Stomach (tissue), 9 donors: ENCODE results near the gene C10orf67. TPM values are rescaled to one million over a fixed set of nuclear protein-coding genes. Genes with fewer than 3 reads are reported as not detected.
"Not testable (repeated sequence)": the region's sequence is repeated elsewhere in the genome, so short reads cannot be mapped to it uniquely, and the experiment has no call there.

Source experiments
- DNase-seq, 2 donors: peaks; one replicate each; pipeline versions ENCODE4 v3.0.0 to v3.0.0-alpha.2; 2013 to 2019
- H3K27ac ChIP-seq, 5 donors: fragments of 200-600 bp in 4 of 5; sonication (generic) in 4 of 5; one replicate each; pipeline ENCODE4 v1.5.1; 2013 to 2019; ENCODE audit warnings: mild to moderate bottlenecking in 1 of 5, moderate library complexity in 1 of 5
- H3K27me3 ChIP-seq, 3 donors: fragments of 200-600 bp; sonication (generic); one replicate each; pipeline ENCODE4 v1.5.1; 2017 to 2019; ENCODE audit warnings: mixed run types in 1 of 3
- H3K36me3 ChIP-seq, 4 donors: fragments of 200-600 bp; sonication (generic); 1 replicate in 3 of 4; 2 replicates in 1 of 4; pipeline ENCODE4 v1.5.1; 2016 to 2019
- H3K4me1 ChIP-seq, 4 donors: fragments of 200-600 bp; sonication (generic); one replicate each; pipeline ENCODE4 v1.5.1; 2016 to 2019
- H3K4me3 ChIP-seq, 4 donors: fragments of 200-600 bp; sonication (generic) in 3 of 4; one replicate each; pipeline ENCODE4 v1.5.1; 2016 to 2019; ENCODE audit warnings: mild to moderate bottlenecking in 1 of 4
- H3K9me3 ChIP-seq, 4 donors: fragments of 200-600 bp; sonication (generic); one replicate each; pipeline ENCODE4 v1.5.1; 2016 to 2019
- CTCF ChIP-seq, 7 experiments: fragments of 450-650 bp in 4 of 7; fragments of 200-600 bp in 3 of 7; sonication (generic) in 3 of 7; IDR thresholded peaks; one replicate each; pipeline ENCODE4 v1.5.1; 2016 to 2019; ENCODE audit warnings: antibody characterized with exemption in 7 of 7, control low read depth in 2 of 7, mild to moderate bottlenecking in 1 of 7
- EP300 ChIP-seq: sonication (generic); formaldehyde crosslinking; IDR thresholded peaks from one replicate; pipeline ENCODE4 v1.6.1; 2017; ENCODE audit warnings: antibody characterized with exemption
- POLR2A ChIP-seq, 4 donors: fragments of 450-650 bp; IDR thresholded peaks; one replicate each; pipeline ENCODE4 v1.6.1; 2016; ENCODE audit warnings: antibody characterized with exemption in 4 of 4, control low read depth in 2 of 4, mild to moderate bottlenecking in 1 of 4, moderate library complexity in 1 of 4
- POLR2AphosphoS5 ChIP-seq, 3 donors: sonication (generic); formaldehyde crosslinking; IDR thresholded peaks; one replicate each; pipeline ENCODE4 v1.6.1; 2016; ENCODE audit warnings: antibody characterized with exemption in 3 of 3
- WGBS, 5 donors: extraction: QIAGEN DNeasy Blood & Tissue Kit in 3 of 5; methylation state at CpG; one replicate each; pipeline versions ENCODE4 v1.1.5 to v1.1.7; 2013 to 2018; 5-methylcytosine and 5-hydroxymethylcytosine counted together
- intact Hi-C: fragments of 100-400 bp; cut with DNase I; formaldehyde crosslinking; loops from one replicate; pipeline ENCODE4 v1.15.1; 2023; ENCODE audit warnings: low total_unique reads
- polyA plus RNA-seq, 3 donors: library from polyadenylated mRNA; stranded (reverse); fragments of 200-250 nt; gene quantifications; one replicate each; pipeline ENCODE4 v1.2.3, GENCODE V29; 2013
- total RNA-seq, 5 donors: library from RNA; depleted of rRNA; stranded (reverse); fragments of >200 nt; gene quantifications; one replicate each; pipeline versions ENCODE4 v1.1.0 to v1.2.3, GENCODE V29; 2014 to 2016
- donor health status: healthy with polysubstance abuse.
- donor health status: Bipolar disorder and iron deficiency.
- donor health status: healthy.

The C10orf67 gene
- total and polyA plus RNA-seq, 8 donors = 0.18 to 1.2 (median 0.31) TPM; not detected in 5

GRCh38 chr10:23280419-23281043 is 64.1 kb downstream of the C10orf67 start:
- H3K27ac ChIP-seq = no peak overlapping the region
- no peaks in the 10 kb centered on the region for H3K9me3 ChIP-seq
- intact Hi-C loops = no loop called here
- no peak for DNase-seq
- no peaks in the 10 kb centered on the region for H3K36me3 ChIP-seq
- peaks cover 0 to 7% (median 0%) of the 10 kb centered on the region in 4 donors for H3K4me1 ChIP-seq
- peaks cover 0 to 16% (median 8%) of the 10 kb centered on the region in 3 donors for H3K27me3 ChIP-seq
- 25 to 37% (median 28%) methylated on average over 7 of the region's 7 CpGs for WGBS, 5 donors
- no peak overlapping the region for H3K4me3 ChIP-seq
- TF ChIP-seq CTCF (IDR thresholded peaks at IDR 0.05) (no peak), EP300 (no peak), POLR2A (IDR thresholded peaks at IDR 0.05) (no peak), POLR2AphosphoS5 (IDR thresholded peaks at IDR 0.05) (no peak)

GRCh38 chr10:23275355-23275754 is 69.2 kb downstream of the C10orf67 start:
- H3K27ac ChIP-seq = no peak overlapping the region
- TF ChIP-seq CTCF (IDR thresholded peaks at IDR 0.05) = no peak
- TF ChIP-seq POLR2A (IDR thresholded peaks at IDR 0.05) = no peak
- no peak for TF ChIP-seq POLR2AphosphoS5 (IDR thresholded peaks at IDR 0.05)
- no peak for TF ChIP-seq EP300
- H3K36me3 ChIP-seq = no peaks in the 10 kb centered on the region
- WGBS, 5 donors = 49 to 91% (median 71%) methylated on average over 2 of the region's 2 CpGs
- intact Hi-C loops = no loop called here
- peaks cover 0 to 8% (median 0%) of the 10 kb centered on the region in 3 donors for H3K27me3 ChIP-seq
- H3K4me3 ChIP-seq = no peak overlapping the region
- no peaks in the 10 kb centered on the region for H3K4me1 ChIP-seq
- DNase-seq = no peak
- peaks cover 0 to 44% (median 36%) of the 10 kb centered on the region in 4 donors for H3K9me3 ChIP-seq

- H3K27me3 ChIP-seq, H3K36me3 ChIP-seq, H3K4me3 ChIP-seq, H3K4me1 ChIP-seq, intact Hi-C loops, H3K27ac ChIP-seq, DNase-seq: not testable (repeated sequence)
- H3K9me3 ChIP-seq = peaks cover 0 to 50% (median 43%) of the 10 kb centered on the region in 4 donors
- 83 to 91% (median 88%) methylated on average over 9 of the region's 9 CpGs for WGBS, 5 donors
Measured at GRCh38 chr10:23274179-23274578, 70.4 kb downstream of the C10orf67 start.

- Histone ChIP-seq H3K27me3 (no peaks in the 10 kb centered on the region), H3K27ac (no peak overlapping the region), H3K4me3 (no peak overlapping the region), H3K4me1 (no peaks in the 10 kb centered on the region), H3K36me3 (no peaks in the 10 kb centered on the region), H3K9me3 (peaks cover 0 to 50% (median 43%) of the 10 kb centered on the region in 4 donors)
- TF ChIP-seq CTCF (IDR thresholded peaks at IDR 0.05) (no peak), POLR2AphosphoS5 (IDR thresholded peaks at IDR 0.05) (no peak), POLR2A (IDR thresholded peaks at IDR 0.05) (no peak), EP300 (no peak)
- intact Hi-C loops = no loop called here
- no peak for DNase-seq
- WGBS, 5 donors = 47 to 86% (median 79%) methylated on average over 3 of the region's 3 CpGs
Measured at GRCh38 chr10:23270531-23270930, 74.1 kb downstream of the C10orf67 start.

GRCh38 chr10:23263441-23264164 is 81.0 kb downstream of the C10orf67 start:
- DNase-seq = peak in 1 of 2 donors; percentile 20
- TF ChIP-seq EP300 = no peak
- no peak for TF ChIP-seq CTCF (IDR thresholded peaks at IDR 0.05)
- TF ChIP-seq POLR2AphosphoS5 (IDR thresholded peaks at IDR 0.05) = no peak
- TF ChIP-seq POLR2A (IDR thresholded peaks at IDR 0.05) = no peak
- Histone ChIP-seq H3K27ac (no peak overlapping the region), H3K4me3 (no peak overlapping the region), H3K36me3 (no peaks in the 10 kb centered on the region), H3K9me3 (no peaks in the 10 kb centered on the region), H3K27me3 (peaks cover 0 to 12% (median 0%) of the 10 kb centered on the region in 3 donors), H3K4me1 (no peaks in the 10 kb centered on the region)
- intact Hi-C loops = no loop called here
- 31 to 60% (median 45%) methylated on average over 9 of the region's 9 CpGs for WGBS, 5 donors
